BJ (cell line): Measurements from ENCODE around the gene CENPN. TPM values are rescaled to one million over a fixed set of nuclear protein-coding genes. Genes with fewer than 3 reads are reported as not detected.
A peak's percentile ranks its signal among the peaks of the same experiment; 100 is the strongest.

ENCODE experiments used
- CTCF ChIA-PET: fragments of 350-600 bp; formaldehyde crosslinking; extraction: SDS; loops from one replicate; lab custom pipeline; 2021; ENCODE audit warnings: antibody characterized with exemption, inconsistent platforms; lab: Yijun Ruan, JAX
- POLR2A ChIA-PET: fragments of 300-600 bp; sonication (Branson Sonifier 250); formaldehyde crosslinking; extraction: SDS; loops from one replicate; lab custom pipeline; 2021; ENCODE audit warnings: antibody characterized with exemption; lab: Charles Lee
- DNase-seq: peaks from one replicate; pipeline ENCODE4 v3.0.0-alpha.2; 2011; ENCODE audit warnings: low read depth
- H3K27me3 ChIP-seq: 2 replicates; pipeline ENCODE4 v1.6.0; 2011; ENCODE audit warnings: low read length; ENCODE audit not compliant: control insufficient read depth, insufficient read depth
- H3K36me3 ChIP-seq: 2 replicates; pipeline ENCODE4 v1.5.1; 2011; ENCODE audit warnings: low read length; ENCODE audit not compliant: control insufficient read depth, insufficient read depth
- H3K4me3 ChIP-seq: 2 replicates; pipeline ENCODE4 v1.5.1; 2011; ENCODE audit warnings: low read depth, mild to moderate bottlenecking, control low read depth, low read length
- CTCF ChIP-seq: IDR thresholded peaks from 2 replicates; pipeline ENCODE4 v1.5.1; 2011; ENCODE audit warnings: low read depth, mild to moderate bottlenecking, control low read depth, inconsistent platforms, low read length, moderate library complexity; ENCODE audit not compliant: insufficient read depth
- polyA plus RNA-seq: library from polyadenylated mRNA; depleted of rRNA; stranded (reverse); fragments of >200 nt; gene quantifications from 2 replicates; pipeline ENCODE4 v1.2.3, GENCODE V29; 2011

Gene CENPN
- polyA plus RNA-seq, 1 experiment = 24.8 TPM

GRCh38 chr16:81018496-81018895 is 11.5 kb downstream of the CENPN start:
- Histone ChIP-seq H3K36me3 (peaks cover 2% of the 10 kb centered on the region; the same call in 1 of the 2 replicates), H3K27me3 (no peaks in the 10 kb centered on the region), H3K4me3 (no peak overlapping the region)
- DNase-seq = no peak
- CTCF ChIA-PET = interaction anchor here (0.6 to 4.7 kb wide), 5 partner anchors 13 to 217 kb away, joined by 3 to 27 read pairs (median 4); partner anchors contain the start of gene ATMIN
- POLR2A ChIA-PET = no interaction called here
- TF ChIP-seq CTCF = no peak

DNA sequence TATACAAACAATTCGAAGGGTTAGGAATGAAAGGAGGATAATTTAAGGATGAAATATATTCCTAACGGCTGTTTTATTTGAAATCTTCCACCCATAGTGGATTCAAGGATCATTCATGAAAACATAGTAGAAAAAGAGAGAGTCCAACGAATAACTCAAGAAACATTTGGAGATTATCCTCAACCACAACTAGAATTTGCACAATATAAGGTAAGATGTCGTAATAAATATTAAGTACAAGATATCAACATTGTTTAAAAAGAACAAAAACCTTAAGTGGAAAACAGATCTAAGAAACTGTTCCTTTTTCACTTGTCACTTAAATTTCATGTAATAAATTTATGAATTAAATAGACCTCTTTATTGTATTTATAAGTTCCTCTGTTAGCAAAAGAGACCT is 19.4 kb downstream of the CENPN start:
- CTCF ChIA-PET = interaction anchor here (0.6 to 0.9 kb wide), 4 partner anchors 23 to 711 kb away, joined by 3 to 5 read pairs (median 4); no protein-coding TSS in a partner anchor
- no peak overlapping the region for H3K4me3 ChIP-seq
- no peaks in the 10 kb centered on the region for H3K36me3 ChIP-seq
- DNase-seq = no peak
- H3K27me3 ChIP-seq = no peaks in the 10 kb centered on the region
- POLR2A ChIA-PET = no interaction called here
- no peak for TF ChIP-seq CTCF

- ChIA-PET CTCF (interaction anchor here (0.9 to 1.5 kb wide), 2 partner anchors 24 to 168 kb away, joined by 3 to 4 read pairs; no protein-coding TSS in a partner anchor), POLR2A (no interaction called here)
- Histone ChIP-seq H3K27me3 (no peaks in the 10 kb centered on the region), H3K36me3 (no peaks in the 10 kb centered on the region), H3K4me3 (no peak overlapping the region)
- DNase-seq = no peak
- no peak for TF ChIP-seq CTCF
Measured at GRCh38 chr16:81029930-81030604, 23.1 kb downstream of the CENPN start.

GRCh38 chr16:81035398-81035974 is 28.5 kb downstream of the CENPN start, which contains the start of gene ATMIN:
Gene ATMIN, plus strand, starts transcription at chr16:81035842. Its CDS starts 29 bp downstream, at chr16:81035871.
- H3K27me3 ChIP-seq = no peaks in the 10 kb centered on the region
- peak; percentile 80 for TF ChIP-seq CTCF
- no peaks in the 10 kb centered on the region for H3K36me3 ChIP-seq
- DNase-seq = peak; percentile 9
- CTCF ChIA-PET = interaction anchor here (0.6 to 3.1 kb wide), 56 partner anchors 10 to 709 kb away, joined by 3 to 27 read pairs (median 4); partner anchors contain the start of genes CENPN and CMC2
- POLR2A ChIA-PET = no interaction called here
- H3K4me3 ChIP-seq = peak within 1 kb of the TSS; percentile 71
